ENCODE data around the gene AUTS2.
A peak's percentile ranks its signal among the peaks of the same experiment; 100 is the strongest.

AUTS2 gene

DNA sequence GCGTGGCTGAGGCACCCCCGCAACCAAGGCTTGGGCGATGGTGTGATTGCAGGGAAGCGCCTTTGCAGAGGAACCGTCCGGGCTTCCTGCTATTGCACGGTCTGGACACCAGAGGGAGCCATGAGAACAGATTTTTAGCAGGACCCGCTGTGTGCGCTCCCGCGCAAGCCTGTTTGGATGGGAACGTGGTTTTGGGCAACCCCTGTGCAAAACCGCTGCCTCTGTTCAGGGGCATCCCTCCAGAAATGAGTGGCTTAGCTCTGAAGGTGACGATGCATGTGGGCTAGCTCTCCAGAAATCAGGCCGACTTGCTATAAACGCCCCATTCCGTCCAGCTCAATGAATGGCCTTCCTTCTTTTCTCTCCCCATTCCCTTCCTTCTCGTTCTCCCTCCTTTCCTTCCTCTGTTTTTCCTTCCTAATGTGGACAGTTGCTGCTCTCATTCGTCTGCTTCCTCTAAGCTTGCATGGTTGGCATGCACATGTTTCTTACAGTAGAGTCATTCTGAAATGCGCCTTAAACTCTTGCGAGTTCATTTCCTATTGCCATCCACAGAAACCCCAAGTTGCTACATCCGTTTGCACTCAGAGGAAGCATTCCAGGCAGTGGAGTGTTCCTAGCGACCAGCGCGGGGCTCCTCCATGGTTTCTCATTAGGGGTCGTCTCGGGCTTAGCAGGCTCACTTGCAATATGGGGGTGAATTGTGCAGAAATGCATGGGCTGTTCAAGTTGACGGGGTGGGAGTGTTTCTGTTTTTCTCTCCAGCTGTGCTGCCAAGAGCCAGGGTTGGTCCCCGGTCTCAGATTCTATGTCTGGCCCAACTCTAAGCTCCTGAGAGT, 1231.2 kb downstream of the AUTS2 start:
- peak; percentile 25 for DNase-seq (ENCODE audit: low read depth)

DNA sequence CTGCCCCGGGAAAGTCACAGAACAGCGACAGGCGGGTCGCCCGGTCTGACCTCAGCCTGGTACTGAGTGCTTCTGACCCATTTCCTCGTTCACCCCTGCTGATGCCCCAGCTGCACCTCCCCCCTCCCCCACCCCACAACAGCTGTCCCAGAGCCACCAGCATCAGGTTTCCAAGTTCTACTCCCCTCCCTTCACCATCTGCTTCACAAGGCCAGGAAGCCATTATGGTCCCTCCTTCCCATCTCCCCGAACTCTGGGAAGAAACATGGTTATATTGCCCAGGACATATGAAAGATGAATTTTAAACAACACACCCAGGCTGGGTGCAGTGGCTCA, 1231.8 kb downstream of the AUTS2 start:
- DNase-seq (ENCODE audit: low read depth) = no peak

DNA sequence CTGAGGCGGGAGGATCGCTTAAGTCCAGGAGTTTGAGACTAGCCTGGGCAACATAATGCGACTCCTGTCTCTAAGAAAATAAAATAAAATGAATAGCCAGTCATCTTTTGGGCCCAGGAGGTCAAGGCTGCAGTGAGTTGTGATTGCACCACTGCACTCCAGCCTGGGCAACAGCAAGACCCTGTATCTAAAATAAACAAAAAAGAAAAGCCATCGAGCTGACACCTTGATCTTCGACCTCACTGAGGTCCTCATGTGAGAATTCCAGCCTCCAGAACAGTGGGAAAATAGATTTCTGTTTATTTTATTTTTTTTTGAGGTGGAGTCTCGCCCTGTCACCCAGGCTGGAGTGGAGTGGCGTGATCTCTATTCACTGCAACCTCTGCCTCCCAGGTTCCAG, 1232.2 kb downstream of the AUTS2 start:
- no peak for DNase-seq (ENCODE audit: low read depth)

DNA sequence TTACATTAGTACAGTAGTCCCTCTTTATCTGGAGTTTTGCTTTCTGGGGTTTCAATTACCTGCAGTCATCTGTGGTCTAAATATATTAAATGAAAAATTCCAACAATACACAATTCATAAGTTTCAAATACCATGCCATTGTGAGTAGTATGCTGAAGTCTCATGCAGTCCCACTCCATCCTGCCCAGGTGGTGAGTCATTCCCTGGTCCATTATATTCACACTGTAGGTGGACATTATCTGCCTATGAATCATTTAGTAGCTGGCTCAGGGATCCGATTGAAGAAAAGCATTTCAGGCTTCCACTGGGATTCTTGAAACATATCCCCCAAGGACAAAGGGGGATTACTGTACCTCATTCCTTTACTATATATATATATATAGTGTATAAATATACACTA, 1235.5 kb downstream of the AUTS2 start:
- no peak for DNase-seq (ENCODE audit: low read depth)

DNA sequence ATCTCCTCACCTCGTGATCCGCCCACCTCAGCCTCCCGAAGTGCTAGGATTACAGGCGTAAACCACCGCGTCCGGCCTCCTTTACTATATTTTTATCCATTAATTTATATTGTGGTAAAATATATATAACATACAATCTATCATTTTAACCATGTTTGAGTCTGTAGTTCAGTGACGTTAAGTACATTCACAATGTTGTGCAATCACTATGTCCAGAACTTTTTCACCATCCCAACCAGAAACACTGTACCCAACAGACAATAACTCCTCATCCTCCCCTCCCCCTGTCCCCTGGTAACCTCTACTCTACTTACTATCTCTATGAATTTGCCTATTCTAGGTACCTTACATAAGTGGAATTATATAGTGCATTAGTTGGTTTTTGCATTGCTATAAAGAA, 1236.1 kb downstream of the AUTS2 start:
- DNase-seq (ENCODE audit: low read depth) = no peak

DNA sequence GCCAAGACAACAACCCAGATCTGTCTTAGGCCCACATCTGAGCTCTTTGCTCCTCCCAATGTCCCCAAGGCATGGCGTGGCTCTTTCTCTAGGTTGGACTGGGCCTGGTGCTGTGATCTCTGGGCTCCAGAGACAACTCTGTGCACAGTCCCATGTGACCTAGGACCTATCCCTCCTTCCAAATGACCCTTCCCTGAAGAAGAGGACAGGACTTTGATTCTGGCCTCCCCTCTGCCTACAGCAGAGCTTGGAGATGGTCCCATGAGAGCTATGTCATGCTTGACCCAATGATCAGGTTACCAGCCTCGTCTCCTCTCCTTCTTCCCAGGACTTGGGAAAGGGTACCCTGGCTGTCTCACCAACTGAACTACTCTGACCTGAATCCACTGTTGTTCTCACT, 1237.4 kb downstream of the AUTS2 start:
- DNase-seq (ENCODE audit: low read depth) = no peak

DNA sequence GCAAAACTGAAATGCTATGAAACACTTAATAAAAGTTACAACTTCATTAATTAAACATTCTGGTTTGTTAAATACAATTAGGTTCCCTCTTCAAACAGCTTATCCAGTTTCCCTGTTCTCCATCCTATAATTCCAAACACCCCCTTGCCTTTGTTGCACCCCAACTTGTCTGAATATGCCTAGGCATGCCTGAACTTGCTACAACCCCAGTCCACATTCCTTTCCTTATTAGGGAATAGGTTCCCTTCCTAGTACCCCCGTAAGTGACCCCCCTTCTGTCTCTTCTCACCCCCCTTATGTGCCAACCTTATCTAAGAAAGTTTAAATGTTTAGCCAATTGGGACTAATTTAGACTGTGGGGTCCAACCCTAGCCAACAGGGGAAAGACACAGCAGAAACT, 1238.0 kb downstream of the AUTS2 start:
- no peak for DNase-seq (ENCODE audit: low read depth)

DNA sequence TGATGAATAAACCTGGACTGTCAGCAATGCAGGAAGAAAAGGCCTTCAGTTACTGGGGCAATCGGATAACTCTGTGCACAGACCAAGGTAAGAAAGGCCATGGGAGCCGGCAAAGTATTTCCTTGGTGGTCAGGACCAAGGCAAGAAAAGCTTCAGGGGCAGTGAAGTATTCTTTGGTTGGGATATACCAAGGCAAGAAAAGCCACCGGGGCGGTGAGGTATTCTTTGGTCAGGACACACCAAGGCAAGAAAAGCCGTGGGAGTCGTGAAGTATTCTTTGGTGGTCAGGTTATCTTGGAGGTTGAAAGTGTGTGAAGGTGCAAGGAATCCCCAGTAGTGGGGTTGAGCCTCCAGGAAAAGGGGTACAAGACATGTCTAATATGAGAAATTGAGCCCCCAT, 1238.7 kb downstream of the AUTS2 start:
- no peak for DNase-seq (ENCODE audit: low read depth)

DNA sequence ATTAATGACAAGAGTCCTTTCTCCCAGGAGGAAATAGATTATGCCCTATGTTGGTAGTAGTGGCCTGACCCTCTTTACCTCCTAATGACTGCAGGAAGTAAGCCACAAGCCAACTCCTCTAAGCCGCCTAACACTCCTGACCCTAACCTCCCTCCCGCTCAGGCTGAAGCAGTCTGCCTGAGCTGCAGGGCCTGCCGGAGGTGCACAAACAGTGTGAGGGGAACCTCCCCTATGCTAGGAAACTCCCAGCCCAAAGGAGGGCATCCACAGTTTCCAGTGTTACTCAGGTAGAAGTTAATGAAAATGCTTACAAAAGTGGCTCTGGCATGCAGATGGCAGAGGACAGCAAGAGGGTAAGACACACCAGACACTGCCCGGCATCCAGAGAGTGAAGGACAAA, 1239.3 kb downstream of the AUTS2 start:
- DNase-seq (ENCODE audit: low read depth) = no peak

DNA sequence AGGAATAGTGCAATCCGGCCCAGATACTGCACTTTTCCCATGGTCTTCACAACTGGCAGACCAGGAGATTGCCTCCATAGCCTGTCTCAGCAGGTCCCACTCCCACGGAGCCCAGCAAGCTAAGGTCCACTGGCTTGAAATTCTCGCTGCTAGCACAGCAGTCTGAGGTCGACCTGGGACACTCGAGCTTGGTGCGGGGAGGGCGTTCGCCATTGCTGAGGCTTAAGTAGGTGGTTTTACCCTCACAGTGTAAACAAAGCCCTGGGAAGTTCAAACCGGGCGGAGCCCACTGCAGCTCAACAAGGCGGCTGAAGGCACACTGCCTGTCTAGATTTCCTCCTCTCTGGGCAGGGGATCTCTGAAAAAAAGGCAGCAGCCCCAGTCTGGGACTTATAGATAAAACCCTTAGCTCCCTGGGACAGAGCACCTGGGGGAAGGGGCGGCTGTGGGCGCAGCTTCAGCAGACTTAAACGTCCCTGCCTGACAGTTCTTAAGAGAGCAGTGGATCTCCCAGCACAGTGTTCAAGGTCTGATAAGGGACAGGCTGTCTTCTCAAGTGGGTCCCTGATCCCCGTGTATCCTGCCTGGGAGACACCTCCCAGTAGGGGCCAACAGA, 1240.1 kb downstream of the AUTS2 start:
- no peak for DNase-seq (ENCODE audit: low read depth)

Data from stimulated activated CD8-positive, alpha-beta memory T cell treated with anti-CD3 and anti-CD28 coated beads, Interleukin-4, amount 100 ng/mL, for 24 hours (primary cell).